ENCODE data around the gene GALNS. TPM values are rescaled to one million over a fixed set of nuclear protein-coding genes. Genes with fewer than 3 reads are reported as not detected.
A peak's percentile ranks its signal among the peaks of the same experiment; 100 is the strongest.

Gene GALNS
- total RNA-seq, 2 experiments from 2014 or later, result 18.4 to 19.7 TPM

DNA sequence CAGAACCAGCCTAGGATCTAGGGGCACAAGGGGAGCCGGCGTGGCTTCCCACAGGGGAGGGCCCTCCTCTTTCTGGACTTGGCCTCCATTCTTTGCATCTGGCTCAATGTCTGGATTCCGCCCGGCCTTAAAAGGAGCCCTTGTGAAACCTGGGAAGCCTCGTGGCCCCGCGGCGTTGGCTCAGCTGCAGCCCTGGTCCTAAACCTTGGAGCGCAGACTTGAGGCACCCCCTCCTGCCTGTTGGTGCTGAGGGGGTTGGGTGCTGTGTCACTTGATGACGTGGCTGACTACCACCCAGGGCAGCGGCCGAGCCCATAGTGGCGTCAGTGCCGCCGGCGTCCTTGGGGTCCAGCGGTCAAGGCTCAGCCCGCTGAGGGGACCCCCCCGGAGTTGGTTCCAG is 4.6 kb upstream of the GALNS start:
- Histone ChIP-seq H3K4me1 (ENCODE audit: insufficient read depth, low read length) (peaks cover 16% of the 10 kb centered on the region), H3K4me3 (ENCODE audit: low read length) (no peak overlapping the region), H3K36me3 (ENCODE audit: insufficient read depth, low read length) (peaks cover 46% of the 10 kb centered on the region), H3K27me3 (ENCODE audit: control insufficient read depth in 1 of 2, insufficient read depth in 2 of 2, low read length in 2 of 2) (no peaks in the 10 kb centered on the region), H3K27ac (ENCODE audit: low read depth in 1 of 2, low read length in 2 of 2) (no peak overlapping the region), H3K9me3 (ENCODE audit: control insufficient read depth in 1 of 2, insufficient read depth in 1 of 2, low read length in 2 of 2) (no peaks in the 10 kb centered on the region)
- H3K4me3 Mint-ChIP-seq, result peak overlapping the region; percentile 56
- peaks cover 15% of the 10 kb centered on the region for H3K4me1 Mint-ChIP-seq (ENCODE audit: low read depth)
- no peak for TF ChIP-seq CTCF (IDR thresholded peaks at IDR 0.05)
- ChIA-PET POLR2A (no interaction called here), CTCF (no interaction called here)
- no peaks in the 10 kb centered on the region for H3K9me3 Mint-ChIP-seq
- peaks cover 3% of the 10 kb centered on the region for H3K27me3 Mint-ChIP-seq
- DNase-seq (no peak), ATAC-seq (ENCODE audit: poor library complexity) (no peak)
- intact Hi-C loops (cut with DNase I, micrococcal nuclease), result no loop called here
- peaks cover 48% of the 10 kb centered on the region for H3K36me3 Mint-ChIP-seq (ENCODE audit: low read depth)
- no peak overlapping the region for H3K27ac Mint-ChIP-seq

- POLR2A ChIA-PET, result interaction anchor here (1.0 to 3.9 kb wide), 2 partner anchors 47 to 48 kb away, joined by 3 to 67 read pairs; partner anchors contain the start of gene APRT
- Histone ChIP-seq H3K4me3 (ENCODE audit: low read length) (no peak overlapping the region), H3K4me1 (ENCODE audit: insufficient read depth, low read length) (peaks cover 34% of the 10 kb centered on the region), H3K36me3 (ENCODE audit: insufficient read depth, low read length) (peaks cover 46% of the 10 kb centered on the region), H3K9me3 (ENCODE audit: control insufficient read depth in 1 of 2, insufficient read depth in 1 of 2, low read length in 2 of 2) (no peaks in the 10 kb centered on the region), H3K27me3 (ENCODE audit: control insufficient read depth in 1 of 2, insufficient read depth in 2 of 2, low read length in 2 of 2) (no peaks in the 10 kb centered on the region), H3K27ac (ENCODE audit: low read depth in 1 of 2, low read length in 2 of 2) (no peak overlapping the region)
- TF ChIP-seq CTCF (IDR thresholded peaks at IDR 0.05), result no peak
- Mint-ChIP-seq H3K9me3 (no peaks in the 10 kb centered on the region), H3K4me3 (no peak overlapping the region), H3K4me1 (ENCODE audit: low read depth) (peaks cover 27% of the 10 kb centered on the region), H3K36me3 (ENCODE audit: low read depth) (peaks cover 48% of the 10 kb centered on the region), H3K27ac (no peak overlapping the region), H3K27me3 (peaks cover 3% of the 10 kb centered on the region)
- ATAC-seq (ENCODE audit: poor library complexity) (no peak), DNase-seq (no peak)
- CTCF ChIA-PET, result no interaction called here
- intact Hi-C loops (cut with DNase I, micrococcal nuclease), result loop anchor here in 1 of 2 experiments (5.0 kb wide), 6 partner anchors 122 to 798 kb away; partner anchors contain the start of genes CHMP1A, SPATA33, ZFPM1 and ZNF778
These were observed 2.8 kb upstream of the GALNS start for GRCh38 chr16:88859381-88860091.

GRCh38 chr16:88857728-88858339 is 1.1 kb upstream of the GALNS start:
- Histone ChIP-seq H3K27ac (ENCODE audit: low read depth in 1 of 2, low read length in 2 of 2) (peak overlapping the region; percentile 69 to 74), H3K36me3 (ENCODE audit: insufficient read depth, low read length) (peaks cover 43% of the 10 kb centered on the region), H3K4me1 (ENCODE audit: insufficient read depth, low read length) (peaks cover 47% of the 10 kb centered on the region), H3K27me3 (ENCODE audit: control insufficient read depth in 1 of 2, insufficient read depth in 2 of 2, low read length in 2 of 2) (no peaks in the 10 kb centered on the region), H3K4me3 (ENCODE audit: low read length) (peak overlapping the region; percentile 100), H3K9me3 (ENCODE audit: control insufficient read depth in 1 of 2, insufficient read depth in 1 of 2, low read length in 2 of 2) (no peaks in the 10 kb centered on the region)
- ATAC-seq (ENCODE audit: poor library complexity) (peak; percentile 57), DNase-seq (peak; percentile 52 to 87 (median 72))
- Mint-ChIP-seq H3K4me3 (peak overlapping the region; percentile 100), H3K27me3 (peaks cover 3% of the 10 kb centered on the region), H3K27ac (peak overlapping the region; percentile 99), H3K36me3 (ENCODE audit: low read depth) (peaks cover 48% of the 10 kb centered on the region), H3K4me1 (ENCODE audit: low read depth) (peaks cover 27% of the 10 kb centered on the region), H3K9me3 (no peaks in the 10 kb centered on the region)
- ChIA-PET POLR2A (interaction anchor here (0.6 to 3.9 kb wide), 19 partner anchors 11 to 387 kb away, joined by 3 to 67 read pairs (median 6); partner anchors contain the start of genes ACSF3, APRT, CDH15 and MVD), CTCF (interaction anchor here (0.6 to 2.6 kb wide), 10 partner anchors 38 to 1089 kb away, joined by 3 to 19 read pairs (median 4); partner anchors contain the start of genes APRT and ZC3H18)
- intact Hi-C loops (cut with DNase I, micrococcal nuclease), result loop anchor here (1.0 to 5.0 kb wide), 12 partner anchors 44 to 799 kb away; partner anchors contain the start of genes ZNF778 (in 2 of the 2), CHMP1A (in 1 of the 2), SPATA33 (in 1 of the 2) and ZFPM1 (in 1 of the 2)
- peak; percentile 71 for TF ChIP-seq CTCF (IDR thresholded peaks at IDR 0.05)
